CD14-positive monocyte (primary cell): Measurements from ENCODE around the gene DNLZ. TPM values are rescaled to one million over a fixed set of nuclear protein-coding genes. Genes with fewer than 3 reads are reported as not detected.

Source experiments
- DNase-seq, 3 donors: peaks; one replicate each; pipeline ENCODE4 v3.0.0-alpha.2; 2011 to 2022
- H2AFZ ChIP-seq: 2 replicates; pipeline ENCODE4 v1.6.0; 2012; ENCODE audit warnings: mild to moderate bottlenecking, low read depth, low read length, inconsistent platforms; ENCODE audit not compliant: insufficient read depth, poor library complexity, severe bottlenecking
- H3K27ac ChIP-seq, 2 donors: 1 replicate in 1 of 2; 2 replicates in 1 of 2; pipeline ENCODE4 v1.5.1; 2012 to 2013; ENCODE audit warnings: low read length in 2 of 2, control low read depth in 1 of 2, inconsistent platforms in 1 of 2, low read depth in 1 of 2, mild to moderate bottlenecking in 1 of 2
- H3K27me3 ChIP-seq, 2 donors: one replicate each; pipeline versions ENCODE4 v1.6.0 to v1.6.1; 2011 to 2013; ENCODE audit warnings: low read length in 2 of 2; ENCODE audit not compliant: control insufficient read depth in 2 of 2, insufficient read depth in 2 of 2
- H3K36me3 ChIP-seq, 2 donors: replicated peaks in 1 of 2; 1 replicate in 1 of 2; 2 replicates in 1 of 2; pipeline versions ENCODE4 v1.5.1 to v1.6.1; 2012 to 2013; ENCODE audit warnings: low read length in 2 of 2, control low read depth in 1 of 2, inconsistent platforms in 1 of 2, mild to moderate bottlenecking in 1 of 2; ENCODE audit not compliant: insufficient read depth in 2 of 2, control insufficient read depth in 1 of 2
- H3K4me1 ChIP-seq, 2 donors: 1 replicate in 1 of 2; 2 replicates in 1 of 2; pipeline versions ENCODE4 v1.5.1 to v1.6.1; 2012 to 2013; ENCODE audit warnings: low read length in 2 of 2, control low read depth in 1 of 2, inconsistent platforms in 1 of 2, mild to moderate bottlenecking in 1 of 2, moderate library complexity in 1 of 2; ENCODE audit not compliant: insufficient read depth in 2 of 2, control insufficient read depth in 1 of 2
- H3K4me2 ChIP-seq: replicated peaks from 2 replicates; pipeline ENCODE3; 2012; ENCODE audit warnings: low read length, moderate library complexity, mild to moderate bottlenecking; ENCODE audit not compliant: poor library complexity, severe bottlenecking; ENCODE audit errors: extremely low read depth
- H3K4me3 ChIP-seq, 3 experiments: fragments of 200-600 bp in 1 of 3; sonication (generic) in 1 of 3; replicated peaks in 1 of 3; 1 replicate in 2 of 3; 2 replicates in 1 of 3; pipeline ENCODE4 v1.5.1; 2011 to 2013; ENCODE audit warnings: low read length in 3 of 3, mild to moderate bottlenecking in 3 of 3, control low read depth in 2 of 3, low read depth in 2 of 3, inconsistent platforms in 1 of 3, moderate library complexity in 1 of 3
- H3K79me2 ChIP-seq: 2 replicates; pipeline ENCODE4 v1.6.0; 2012; ENCODE audit warnings: mild to moderate bottlenecking, control low read depth, inconsistent platforms, low read length, moderate library complexity; ENCODE audit not compliant: insufficient read depth
- H3K9ac ChIP-seq: 2 replicates; pipeline ENCODE4 v1.6.0; 2017; ENCODE audit warnings: low read length, mild to moderate bottlenecking; ENCODE audit not compliant: insufficient read depth, poor library complexity, severe bottlenecking
- H3K9me3 ChIP-seq, 2 donors: replicated peaks in 1 of 2; 1 replicate in 1 of 2; 2 replicates in 1 of 2; pipeline versions ENCODE4 v1.5.1 to v1.6.1; 2012 to 2013; ENCODE audit warnings: low read length in 2 of 2, control low read depth in 1 of 2; ENCODE audit not compliant: control insufficient read depth in 1 of 2, insufficient read depth in 1 of 2
- H4K20me1 ChIP-seq: 2 replicates; pipeline ENCODE4 v1.6.0; 2012; ENCODE audit warnings: mild to moderate bottlenecking, low read length, control low read depth, moderate library complexity; ENCODE audit not compliant: insufficient read depth
- H3K27ac Mint-ChIP-seq, 7 donors: one replicate each; pipeline ENCODE4 v1.8.0; 2020; ENCODE audit warnings: mild to moderate bottlenecking in 7 of 7, mixed read lengths in 7 of 7, moderate library complexity in 6 of 7, inconsistent platforms in 2 of 7
- H3K27me3 Mint-ChIP-seq, 3 donors: one replicate each; pipeline ENCODE4 v1.8.0; 2021 to 2022; ENCODE audit warnings: low read depth in 3 of 3, mild to moderate bottlenecking in 3 of 3, mixed read lengths in 3 of 3, moderate library complexity in 3 of 3, inconsistent platforms in 1 of 3
- H3K36me3 Mint-ChIP-seq, 2 donors: one replicate each; pipeline ENCODE4 v1.8.0; 2020; ENCODE audit warnings: mixed read lengths in 2 of 2, inconsistent platforms in 1 of 2, mild to moderate bottlenecking in 1 of 2
- H3K4me1 Mint-ChIP-seq: one replicate; pipeline ENCODE4 v1.8.0; 2020; ENCODE audit warnings: mild to moderate bottlenecking, mixed read lengths
- H3K4me3 Mint-ChIP-seq, 2 donors: one replicate each; pipeline ENCODE4 v1.8.0; 2020; ENCODE audit warnings: mild to moderate bottlenecking in 2 of 2, mixed read lengths in 2 of 2, moderate library complexity in 1 of 2
- H3K9me3 Mint-ChIP-seq, 7 donors: one replicate each; pipeline ENCODE4 v1.8.0; 2020 to 2022; ENCODE audit warnings: mixed read lengths in 7 of 7, mild to moderate bottlenecking in 6 of 7, moderate library complexity in 6 of 7, inconsistent platforms in 2 of 7
- CTCF ChIP-seq: fragments of 200-600 bp; IDR thresholded peaks from one replicate; pipeline ENCODE4 v1.8.0; 2022; ENCODE audit warnings: antibody characterized with exemption, mild to moderate bottlenecking
- WGBS: methylation state at CpG from one replicate; pipeline ENCODE4 v1.1.5; 2013; ENCODE audit warnings: missing lambda C conversion rate; ENCODE audit not compliant: insufficient coverage; 5-methylcytosine and 5-hydroxymethylcytosine counted together
- intact Hi-C, 2 donors: fragments of 100-400 bp; cut with micrococcal nuclease; formaldehyde crosslinking; loops; one replicate each; pipeline versions ENCODE4 v1.15.0 to v1.15.1; 2023
- polyA plus RNA-seq, 3 donors: library from polyadenylated mRNA; depleted of rRNA in 1 of 3; unstranded in 2 of 3; stranded (reverse) in 1 of 3; fragments of 300-500 nt in 2 of 3; fragments of >200 nt in 1 of 3; fragmentation: Illumina TruSeq in 2 of 3; gene quantifications; 1 replicate in 2 of 3; 2 replicates in 1 of 3; pipeline ENCODE4 v1.2.3, GENCODE V29; 2012 to 2021

The DNLZ gene
- polyA plus RNA-seq, 3 donors: 5.1 to 20.5 (median 10.5) TPM

- peak; percentile 31 to 51 (median 44) for DNase-seq
- H3K4me2 ChIP-seq: peak within 1 kb of the TSS; percentile 69
- WGBS: under 1% methylated on average over 64 of the region's 88 CpGs
- no peaks in the 10 kb centered on the region for H3K9me3 ChIP-seq
- H3K36me3 ChIP-seq: no peaks in the 10 kb centered on the region
- H3K4me1 ChIP-seq: peaks cover 22 to 25% of the 10 kb centered on the region in 2 donors
- H3K9ac ChIP-seq: peak within 1 kb of the TSS; percentile 51
- no peaks in the 10 kb centered on the region for H4K20me1 ChIP-seq
- Mint-ChIP-seq H3K36me3 (no peaks in the 10 kb centered on the region), H3K4me3 (peak within 1 kb of the TSS; percentile 60 to 73), H3K27ac (peak within 1 kb of the TSS in 1 of 7 donors; percentile 35), H3K27me3 (peaks cover 15 to 35% (median 27%) of the 10 kb centered on the region in 3 donors), H3K4me1 (peaks cover 13% of the 10 kb centered on the region), H3K9me3 (no peaks in the 10 kb centered on the region)
- H2AFZ ChIP-seq: peak within 1 kb of the TSS; percentile 35
- H3K27me3 ChIP-seq: peaks cover 0 to 28% of the 10 kb centered on the region in 2 donors
- H3K27ac ChIP-seq: no peak within 1 kb of the TSS
- no peak for TF ChIP-seq CTCF
- intact Hi-C loops: no loop called here
- H3K79me2 ChIP-seq: no peaks in the 10 kb centered on the region
- peak within 1 kb of the TSS; percentile 5 to 60 (median 17) for H3K4me3 ChIP-seq
Measured at GRCh38 chr9:136327304-136327974, 36.1 kb downstream of the DNLZ start, which contains the start of gene GPSM1. TSS of gene GPSM1 (plus strand) at chr9:136327539. CDS start at chr9:136327696, 157 bp downstream.

- H4K20me1 ChIP-seq: no peaks in the 10 kb centered on the region
- H3K4me3 Mint-ChIP-seq: peak overlapping the region; percentile 60 to 73
- no peak for TF ChIP-seq CTCF
Measured at GRCh38 chr9:136326761-136327303, 36.7 kb downstream of the DNLZ start.

More at GRCh38 chr9:136326761-136327303, 36.7 kb downstream of the DNLZ start:
- Mint-ChIP-seq H3K4me1 (peaks cover 17% of the 10 kb centered on the region), H3K36me3 (no peaks in the 10 kb centered on the region), H3K27ac (peak overlapping the region in 1 of 7 donors; percentile 35), H3K27me3 (peaks cover 15 to 35% (median 27%) of the 10 kb centered on the region in 3 donors), H3K9me3 (peaks cover 0 to 2% (median 0%) of the 10 kb centered on the region in 7 donors)
- Histone ChIP-seq H3K79me2 (no peaks in the 10 kb centered on the region), H3K27ac (no peak overlapping the region), H3K27me3 (peaks cover 0 to 28% of the 10 kb centered on the region in 2 donors), H3K4me3 (peak overlapping the region in 2 of 3 experiments; percentile 17 to 49), H3K36me3 (no peaks in the 10 kb centered on the region), H3K4me2 (peak overlapping the region; percentile 69), H3K9ac (peak overlapping the region; percentile 4), H3K4me1 (peaks cover 22 to 25% of the 10 kb centered on the region in 2 donors), H3K9me3 (no peaks in the 10 kb centered on the region), H2AFZ (peak overlapping the region; percentile 35)
- no peak for DNase-seq
- intact Hi-C loops: no loop called here
- 4% methylated on average over 12 of the region's 17 CpGs for WGBS
